OCI-LY7 (cell line): ENCODE results near the gene ATF2.

Source experiments
- CTCF ChIP-seq: fragments of 200-600 bp; sonication (generic); conservative IDR thresholded peaks from 2 replicates; pipeline ENCODE4 v1.5.1; 2014; ENCODE audit warnings: mild to moderate bottlenecking, antibody characterized with exemption, low read length, moderate library complexity, mixed read lengths
- EZH2phosphoT487 ChIP-seq: fragments of 200-600 bp; sonication (generic); IDR thresholded peaks from 2 replicates; pipeline ENCODE4 v1.6.1; 2018; ENCODE audit warnings: low read depth, borderline replicate concordance, mild to moderate bottlenecking, mixed run types, antibody characterized with exemption, low read length, moderate library complexity, mixed read lengths

- TF ChIP-seq CTCF (no peak), EZH2phosphoT487 (no peak)
Measured at GRCh38 chr2:175156534-175156933, 11.5 kb downstream of the ATF2 start.
